GM19372 (cell line): ENCODE measurements around the gene PEX14.

ENCODE experiments used
- ATAC-seq: cut with Tn5 transposase; IDR thresholded peaks from one replicate; pipeline ENCODE4 v1.9.1; 2021; ENCODE audit warnings: mild to moderate bottlenecking, low read depth, moderate library complexity; ENCODE audit not compliant: unreplicated experiment

PEX14 gene

DNA sequence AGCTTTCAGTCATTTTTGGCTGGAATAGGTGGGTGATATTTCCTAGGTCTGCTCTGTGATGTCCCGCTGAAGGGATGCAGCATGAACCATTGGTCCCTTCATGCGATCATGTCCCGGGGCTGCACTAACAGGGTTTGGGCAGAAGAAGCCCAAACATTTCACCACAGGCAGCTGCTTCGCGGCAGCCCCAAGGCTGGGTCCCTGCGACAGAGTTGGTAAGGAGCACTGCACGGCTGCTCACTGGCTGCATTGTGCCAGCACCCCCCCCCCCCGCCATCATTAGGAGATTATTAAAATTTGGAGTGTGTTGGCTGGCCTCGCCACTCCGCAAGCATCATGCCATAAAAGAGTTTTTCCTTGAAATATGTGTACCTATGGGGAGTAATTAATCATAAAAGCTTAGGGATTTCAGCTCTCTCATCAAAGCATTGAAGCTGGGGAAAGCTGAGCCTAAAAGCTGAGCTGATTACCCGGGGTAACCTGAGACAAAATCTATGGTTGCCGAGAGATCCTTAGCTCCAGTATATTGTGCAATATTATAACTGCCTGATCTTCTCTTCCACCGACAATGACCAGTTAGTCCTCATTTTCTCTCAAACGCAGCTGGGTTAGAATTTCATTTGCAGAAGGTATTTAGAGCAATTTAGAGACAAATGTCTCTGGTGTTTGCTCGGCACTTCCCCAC, 62.5 kb downstream of the PEX14 start:
- no peak for ATAC-seq

GRCh38 chr1:10538646-10539355, 64.1 kb downstream of the PEX14 start:
- ATAC-seq, result no peak

GRCh38 chr1:10539411-10540043, 64.8 kb downstream of the PEX14 start:
- no peak for ATAC-seq

DNA sequence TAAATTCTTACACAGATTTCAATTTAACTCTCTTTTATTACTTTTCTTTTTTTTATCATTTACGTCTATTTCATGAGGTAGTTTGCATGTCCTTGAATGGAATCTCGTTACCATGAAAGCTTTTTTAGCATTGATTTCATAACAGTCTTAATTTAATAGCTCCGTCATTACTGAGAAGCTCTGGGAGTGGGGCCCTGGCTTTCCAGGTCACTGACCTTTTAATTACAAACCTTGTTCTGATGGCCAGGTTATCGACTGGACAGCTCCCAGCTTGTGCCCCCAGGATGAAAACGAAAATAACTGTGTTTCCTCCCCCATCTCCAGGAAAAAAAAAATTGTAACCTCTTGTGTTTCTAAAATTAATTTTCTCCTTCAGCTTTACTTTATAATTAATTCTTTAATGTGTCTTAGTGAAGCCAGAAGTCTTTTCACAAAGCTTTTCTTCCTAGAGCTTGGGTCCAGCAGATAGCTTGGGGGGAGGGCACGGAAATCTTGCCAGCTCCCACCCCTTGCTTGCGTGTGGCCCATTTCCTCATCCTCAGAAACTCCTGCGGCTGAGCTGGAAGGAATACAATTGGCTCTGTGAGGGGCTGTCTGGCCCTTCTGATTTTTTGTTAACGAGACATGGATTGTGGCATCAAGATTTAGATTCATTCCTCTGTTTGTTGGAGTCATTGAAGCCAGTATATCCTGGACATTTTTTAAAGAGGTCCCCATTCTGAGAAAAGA, 65.7 kb downstream of the PEX14 start:
- ATAC-seq, result no peak

DNA sequence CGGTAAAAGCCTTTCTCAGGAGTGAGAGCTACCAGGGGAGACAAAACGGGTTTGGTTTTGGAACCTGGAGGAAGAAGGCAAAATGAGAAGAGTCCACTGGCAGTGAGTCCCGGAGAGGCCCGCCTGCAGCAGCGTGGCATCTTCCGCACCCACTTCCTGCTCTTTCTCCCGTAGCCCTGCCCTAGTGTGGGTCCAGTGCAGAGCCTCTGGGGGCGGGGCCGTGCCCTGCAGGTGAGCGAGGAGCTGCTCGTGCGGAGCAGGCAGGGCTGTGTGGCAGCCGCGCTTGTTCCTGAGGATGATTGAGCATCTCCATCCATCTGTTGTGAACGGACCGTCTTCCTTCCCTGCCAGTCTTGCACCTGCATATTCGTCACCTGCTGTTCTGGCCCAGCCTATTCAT, 66.5 kb downstream of the PEX14 start:
- ATAC-seq, result no peak

GRCh38 chr1:10544239-10544638, 69.5 kb downstream of the PEX14 start:
- no peak for ATAC-seq

- ATAC-seq, result no peak
Measured at GRCh38 chr1:10546896-10547295, 72.1 kb downstream of the PEX14 start.

GRCh38 chr1:10549904-10550664, 75.3 kb downstream of the PEX14 start:
- no peak for ATAC-seq

GRCh38 chr1:10553118-10553517, 78.4 kb downstream of the PEX14 start:
- no peak for ATAC-seq

DNA sequence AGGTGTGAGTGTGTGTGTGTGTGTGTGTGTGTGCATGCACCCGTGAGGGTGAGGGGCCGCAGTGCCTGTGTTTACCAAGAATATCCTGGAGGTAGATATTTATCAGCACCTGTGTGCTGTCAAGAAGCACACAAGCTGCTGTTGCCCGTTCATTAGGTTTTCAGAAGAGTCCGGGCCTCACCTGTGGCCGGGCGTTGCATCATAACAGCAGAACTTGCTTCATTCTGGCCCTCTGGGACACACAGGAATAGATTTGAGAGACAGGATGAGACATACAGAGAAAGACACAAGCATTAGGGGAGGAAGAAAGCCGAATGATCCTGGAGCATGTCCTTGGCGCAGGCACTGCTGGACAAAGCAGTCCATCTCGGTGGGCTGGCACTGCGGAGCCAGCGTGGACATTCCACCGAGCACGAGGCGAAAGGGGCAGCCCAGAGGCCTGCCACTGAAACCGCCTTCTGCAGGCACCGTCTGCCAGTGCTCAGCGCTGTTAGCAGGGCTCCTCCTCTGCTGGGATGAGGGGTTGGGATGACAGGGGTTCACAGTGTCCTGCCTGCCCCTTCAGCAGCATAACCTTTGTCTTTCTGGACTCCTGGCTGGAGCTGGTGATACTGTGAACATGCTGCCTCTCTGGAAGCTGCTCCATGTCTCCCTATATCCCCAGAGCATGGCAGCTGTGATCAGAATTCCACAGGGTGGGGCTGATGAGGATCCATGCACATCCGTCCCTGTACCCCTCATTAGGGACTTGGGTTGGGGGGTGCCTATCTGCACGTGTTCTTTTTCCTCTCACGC, 81.1 kb downstream of the PEX14 start:
- no peak for ATAC-seq

DNA sequence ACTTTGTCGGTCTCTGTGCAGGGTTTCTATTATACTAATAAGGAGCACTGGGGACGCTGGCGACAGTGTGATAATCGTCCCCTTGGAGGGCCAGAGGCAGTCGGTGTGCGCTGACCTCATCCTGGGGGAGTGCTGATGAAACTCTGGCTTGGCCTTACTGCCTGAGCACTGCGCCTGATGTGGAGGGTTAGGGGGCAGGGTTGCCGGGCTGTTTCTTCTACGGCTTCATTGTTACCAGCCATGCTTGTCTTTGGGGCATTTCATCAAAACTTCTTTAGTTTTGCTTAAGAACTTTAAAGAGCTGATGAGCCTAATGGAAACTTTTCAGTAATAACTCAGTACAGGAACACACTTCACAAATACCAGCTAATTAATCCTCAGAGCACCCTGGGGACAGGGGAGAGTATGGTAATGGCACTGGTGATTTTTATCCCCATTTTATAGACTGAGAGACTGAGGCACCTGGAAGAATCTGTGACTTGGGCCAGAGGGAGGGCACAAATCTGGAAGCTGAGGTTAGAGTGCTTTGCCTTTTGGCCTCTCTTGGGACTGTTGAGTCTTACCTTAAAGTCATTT, 81.8 kb downstream of the PEX14 start:
- no peak for ATAC-seq

DNA sequence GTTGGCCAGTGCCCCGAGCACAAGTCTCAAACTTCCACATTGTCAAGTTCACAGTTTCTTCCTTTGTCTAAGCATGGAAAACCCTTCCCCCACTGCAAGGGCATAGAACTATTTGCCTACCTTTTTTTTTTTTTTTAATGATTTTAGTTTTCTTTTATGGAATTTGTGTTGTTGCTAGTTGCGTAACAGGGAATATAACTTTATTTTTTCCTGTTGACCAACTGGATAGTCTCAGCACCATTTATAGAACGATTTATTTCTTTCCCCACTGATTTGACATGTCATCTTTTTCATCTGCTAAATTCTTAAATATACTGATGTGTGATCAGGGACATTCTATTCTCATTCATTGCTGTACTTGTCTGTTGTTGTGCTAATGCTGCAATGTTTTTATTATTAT, 83.0 kb downstream of the PEX14 start:
- ATAC-seq, result no peak

DNA sequence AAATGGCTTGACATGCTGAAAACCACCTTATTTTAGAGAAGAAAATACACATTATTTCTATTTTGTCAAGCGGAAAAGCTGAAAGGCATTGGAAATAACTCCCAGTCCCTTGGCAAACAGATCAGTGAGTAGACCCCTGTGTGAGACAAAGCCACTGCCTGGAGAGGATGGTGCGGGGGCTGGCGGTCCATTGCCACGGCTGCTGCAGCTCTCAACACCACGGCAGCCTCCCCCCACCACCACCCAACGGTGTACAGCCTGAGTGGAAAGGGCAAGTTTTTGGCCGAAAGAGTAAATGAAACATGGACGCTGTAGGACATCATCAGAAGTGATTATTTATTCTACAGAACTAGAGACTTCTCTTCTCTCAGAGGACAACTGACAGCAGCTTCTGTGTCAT, 84.6 kb downstream of the PEX14 start:
- no peak for ATAC-seq

DNA sequence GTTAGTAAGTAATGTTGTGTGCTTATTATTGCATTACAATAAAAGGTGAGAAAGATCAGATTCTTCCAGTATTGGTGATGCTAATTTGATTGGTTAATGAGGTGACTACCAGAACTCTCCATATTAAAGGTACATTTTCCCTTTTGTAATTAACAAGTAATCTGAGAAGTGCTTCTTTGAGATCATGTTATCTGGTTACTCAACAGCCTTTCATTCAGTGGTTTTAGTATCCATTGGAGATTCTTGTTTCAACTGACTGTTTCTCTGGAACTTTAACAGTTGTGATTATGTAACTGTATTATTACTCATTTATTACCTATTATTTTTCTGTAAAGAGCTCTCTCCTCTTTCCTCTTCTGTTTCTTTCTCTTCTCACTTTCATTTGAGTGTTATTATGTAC, 86.7 kb downstream of the PEX14 start:
- ATAC-seq, result no peak

DNA sequence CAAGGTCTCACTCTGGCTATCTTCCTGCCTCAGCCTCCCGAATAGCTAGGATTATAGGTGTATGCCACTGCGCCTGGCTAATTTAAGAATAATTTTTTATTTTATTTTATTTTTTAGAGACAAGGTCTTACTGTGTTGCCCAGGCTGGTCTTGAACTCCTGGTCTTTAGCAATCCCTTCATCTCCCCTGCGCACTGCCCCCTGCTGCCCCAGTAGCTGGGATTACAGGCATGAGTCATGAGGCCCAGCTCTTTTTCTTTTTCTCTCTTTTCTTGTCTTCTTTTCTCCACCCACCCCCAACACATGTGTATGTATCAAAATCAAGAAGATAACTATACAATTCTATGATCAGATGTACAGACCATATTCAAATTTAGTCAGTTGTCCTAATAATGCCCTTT, 87.2 kb downstream of the PEX14 start:
- no peak for ATAC-seq

DNA sequence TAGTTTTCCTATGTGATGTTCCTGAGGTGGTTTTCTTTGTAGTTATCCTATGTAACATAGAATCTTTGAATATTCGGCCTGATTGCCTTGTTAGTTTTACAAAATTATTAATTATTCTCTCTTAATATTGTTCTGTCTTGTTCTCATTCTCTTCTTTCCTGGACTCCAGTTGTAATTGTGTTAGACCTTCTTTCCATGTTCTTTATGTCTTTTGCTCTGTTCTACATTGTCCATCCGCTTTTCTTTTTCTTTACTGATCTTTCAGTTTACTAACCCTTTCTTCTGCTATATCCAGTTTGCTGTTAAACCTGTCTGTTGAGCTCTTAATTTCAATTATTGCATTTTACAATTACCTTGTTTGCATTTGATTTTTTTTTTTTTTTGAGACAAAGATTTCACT, 89.3 kb downstream of the PEX14 start:
- no peak for ATAC-seq

DNA sequence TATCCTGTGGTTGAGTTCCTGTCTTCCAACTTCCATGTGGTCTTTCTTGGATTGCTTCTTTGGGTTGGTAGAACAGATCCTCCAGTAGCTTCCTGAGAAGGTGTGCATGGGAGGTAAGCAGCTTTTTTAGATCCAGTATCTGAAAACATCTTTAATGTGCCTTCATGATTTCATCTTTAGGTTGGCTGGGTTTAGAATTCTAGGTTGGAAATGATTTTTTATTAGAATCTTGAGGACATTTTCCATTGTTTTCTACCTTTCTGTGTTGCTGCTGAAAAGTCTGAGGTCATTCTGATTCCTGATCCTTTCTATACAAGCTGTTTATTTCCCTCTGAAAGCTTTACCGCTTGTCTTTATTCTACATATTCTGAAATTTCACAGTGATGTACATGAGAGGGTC, 94.8 kb downstream of the PEX14 start:
- ATAC-seq, result no peak

DNA sequence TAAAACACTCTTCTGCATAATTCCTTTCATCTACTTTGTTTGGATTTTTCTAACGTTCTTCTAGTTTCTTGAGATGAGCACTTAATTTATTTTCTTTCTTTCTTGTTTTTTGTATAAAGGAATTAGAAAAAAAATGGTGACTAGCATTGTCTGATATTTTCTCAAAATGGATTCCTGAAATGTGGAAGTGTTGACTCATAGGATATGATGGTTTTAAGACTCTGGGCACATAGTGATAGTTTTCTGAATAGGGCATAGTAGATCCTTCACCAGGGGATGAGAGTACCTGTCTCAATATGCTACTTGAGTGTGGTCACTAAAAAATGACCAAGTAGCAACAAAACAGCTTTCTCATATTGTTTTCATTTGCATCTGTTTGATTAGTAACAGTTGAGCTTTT, 100.9 kb downstream of the PEX14 start:
- no peak for ATAC-seq

DNA sequence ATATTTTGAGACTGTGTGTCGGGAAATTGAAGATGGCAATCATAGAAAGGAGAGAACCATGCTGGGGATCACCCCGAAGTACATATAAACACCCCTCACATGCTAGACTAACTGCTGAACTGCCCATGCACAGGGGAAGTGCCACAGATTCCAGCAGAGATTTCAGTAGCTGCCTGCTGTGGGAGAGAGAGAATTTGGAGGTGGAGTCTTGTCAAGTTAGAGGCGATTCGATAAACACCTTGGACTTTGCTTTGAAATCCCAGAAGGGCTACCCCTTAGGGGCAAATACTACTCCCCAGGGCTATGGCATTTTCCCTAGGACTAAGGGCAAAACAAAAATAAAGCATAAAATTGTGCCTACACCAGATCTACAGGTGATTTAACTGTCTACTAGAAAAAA, 103.3 kb downstream of the PEX14 start:
- no peak for ATAC-seq
